ENCODE results near the gene SYNGR3. TPM values are rescaled to one million over a fixed set of nuclear protein-coding genes. Genes with fewer than 3 reads are reported as not detected.

Gene SYNGR3
- total RNA-seq (2014; rRNA removed; shearing (Covaris generic)): 0.73 and 0.81 TPM in 2 replicates

GRCh38 chr16:1989209-1990100 lies at the start of gene SYNGR3:
Gene SYNGR3 (plus strand): TSS chr16:1989970. CDS start chr16:1990103, 133 bp downstream.
- Histone ChIP-seq H3K4me1 (no peaks in the 10 kb centered on the region; the same call in 1 of the 2 replicates), H3K27me3 (peaks cover 8% of the 10 kb centered on the region), H3K9me3 (replicated peaks) (no peaks in the 10 kb centered on the region), H3K36me3 (no peaks in the 10 kb centered on the region), H3K4me3 (peak within 1 kb of the TSS; percentile 49), H3K27ac (no peak within 1 kb of the TSS)
- DNase-seq: no peak

- Histone ChIP-seq H3K4me3 (no peak overlapping the region), H3K9me3 (replicated peaks) (no peaks in the 10 kb centered on the region), H3K27me3 (no peaks in the 10 kb centered on the region), H3K4me1 (peaks cover 2% of the 10 kb centered on the region; the same call in 1 of the 2 replicates), H3K27ac (no peak overlapping the region), H3K36me3 (no peaks in the 10 kb centered on the region)
- DNase-seq: no peak
Observed at GRCh38 chr16:1940273-1941161, 49.3 kb upstream of the SYNGR3 start.

GRCh38 chr16:1941162-1942046 lies 48.4 kb upstream of the SYNGR3 start:
- Histone ChIP-seq H3K27me3 (no peaks in the 10 kb centered on the region), H3K27ac (no peak overlapping the region), H3K4me1 (no peaks in the 10 kb centered on the region; the same call in 1 of the 2 replicates), H3K4me3 (no peak overlapping the region), H3K36me3 (no peaks in the 10 kb centered on the region), H3K9me3 (replicated peaks) (no peaks in the 10 kb centered on the region)
- DNase-seq: no peak

GRCh38 chr16:1942047-1942809 lies 47.5 kb upstream of the SYNGR3 start:
- no peaks in the 10 kb centered on the region for H3K36me3 ChIP-seq
- H3K4me3 ChIP-seq: peak overlapping the region; percentile 66
- no peaks in the 10 kb centered on the region; the same call in 1 of the 2 replicates for H3K4me1 ChIP-seq
- no peak overlapping the region for H3K27ac ChIP-seq
- H3K9me3 ChIP-seq (replicated peaks): no peaks in the 10 kb centered on the region
- no peak for DNase-seq
- H3K27me3 ChIP-seq: no peaks in the 10 kb centered on the region

GRCh38 chr16:1942810-1943726 lies 46.7 kb upstream of the SYNGR3 start, which contains the start of gene MSRB1:
Gene MSRB1 (minus strand): TSS chr16:1943199. CDS start chr16:1943156, 43 bp downstream.
- Histone ChIP-seq H3K27ac (no peak within 1 kb of the TSS), H3K36me3 (no peaks in the 10 kb centered on the region), H3K27me3 (no peaks in the 10 kb centered on the region), H3K4me1 (no peaks in the 10 kb centered on the region; the same call in 1 of the 2 replicates), H3K4me3 (peak within 1 kb of the TSS; percentile 66), H3K9me3 (replicated peaks) (no peaks in the 10 kb centered on the region)
- DNase-seq: peak; percentile 100

GRCh38 chr16:1944612-1945199 lies 45.1 kb upstream of the SYNGR3 start:
- DNase-seq: no peak
- Histone ChIP-seq H3K9me3 (replicated peaks) (no peaks in the 10 kb centered on the region), H3K27ac (no peak overlapping the region)

GRCh38 chr16:1945559-1946391 lies 44.0 kb upstream of the SYNGR3 start:
- no peaks in the 10 kb centered on the region; the same call in 1 of the 2 replicates for H3K4me1 ChIP-seq
- H3K4me3 ChIP-seq: no peak overlapping the region
- H3K9me3 ChIP-seq (replicated peaks): no peaks in the 10 kb centered on the region
- no peak for DNase-seq
- H3K27me3 ChIP-seq: no peaks in the 10 kb centered on the region
- no peak overlapping the region for H3K27ac ChIP-seq
- H3K36me3 ChIP-seq: no peaks in the 10 kb centered on the region

More at GRCh38 chr16:1944612-1945199, 45.1 kb upstream of the SYNGR3 start:
- no peak overlapping the region for H3K4me3 ChIP-seq
- no peaks in the 10 kb centered on the region for H3K27me3 ChIP-seq
- no peaks in the 10 kb centered on the region; the same call in 1 of the 2 replicates for H3K4me1 ChIP-seq
- H3K36me3 ChIP-seq: no peaks in the 10 kb centered on the region

GRCh38 chr16:1946495-1947368 lies 43.0 kb upstream of the SYNGR3 start:
- no peak overlapping the region for H3K4me3 ChIP-seq
- DNase-seq: no peak
- no peaks in the 10 kb centered on the region for H3K36me3 ChIP-seq
- H3K4me1 ChIP-seq: no peaks in the 10 kb centered on the region; the same call in 1 of the 2 replicates
- no peak overlapping the region for H3K27ac ChIP-seq
- H3K9me3 ChIP-seq (replicated peaks): no peaks in the 10 kb centered on the region
- H3K27me3 ChIP-seq: no peaks in the 10 kb centered on the region

GRCh38 chr16:1947369-1947670 lies 42.5 kb upstream of the SYNGR3 start:
- Histone ChIP-seq H3K4me3 (no peak overlapping the region), H3K4me1 (no peaks in the 10 kb centered on the region), H3K36me3 (no peaks in the 10 kb centered on the region), H3K9me3 (replicated peaks) (no peaks in the 10 kb centered on the region), H3K27me3 (no peaks in the 10 kb centered on the region), H3K27ac (no peak overlapping the region)
- no peak for DNase-seq

GRCh38 chr16:1949507-1949906 lies 40.3 kb upstream of the SYNGR3 start:
- Histone ChIP-seq H3K9me3 (replicated peaks) (no peaks in the 10 kb centered on the region), H3K27me3 (no peaks in the 10 kb centered on the region), H3K36me3 (no peaks in the 10 kb centered on the region), H3K4me3 (no peak overlapping the region), H3K4me1 (peaks cover 8% of the 10 kb centered on the region), H3K27ac (no peak overlapping the region)
- no peak for DNase-seq

- no peaks in the 10 kb centered on the region for H3K36me3 ChIP-seq
- H3K27me3 ChIP-seq: no peaks in the 10 kb centered on the region
- H3K4me3 ChIP-seq: no peak overlapping the region
- no peak overlapping the region for H3K27ac ChIP-seq
- no peak for DNase-seq
- peaks cover 13% of the 10 kb centered on the region for H3K4me1 ChIP-seq
- no peaks in the 10 kb centered on the region for H3K9me3 ChIP-seq (replicated peaks)
Observed at GRCh38 chr16:1950047-1950446, 39.7 kb upstream of the SYNGR3 start.
